ENCODE data around the gene KIF18A.

The KIF18A gene

DNA sequence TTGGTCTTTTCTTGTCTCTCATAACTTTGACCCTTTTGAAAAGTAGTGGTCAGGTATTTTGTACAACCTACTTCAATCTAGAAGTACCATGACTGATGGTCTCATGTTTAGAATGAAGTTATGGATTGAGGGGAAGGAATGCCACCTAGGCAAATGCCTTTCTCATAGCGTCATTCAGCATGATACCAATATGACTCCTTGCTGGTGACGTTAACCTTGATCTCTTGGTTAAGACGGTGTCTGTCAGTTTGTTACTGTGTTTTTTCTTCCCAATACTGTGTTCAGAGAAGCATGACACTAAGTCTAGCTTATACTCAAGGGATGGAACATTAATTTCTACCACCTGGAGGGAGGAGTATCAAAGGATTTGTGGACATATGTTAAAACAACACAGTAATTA lies 130.9 kb downstream of the KIF18A start:
- H3K9me3 Mint-ChIP-seq = no peaks in the 10 kb centered on the region
- no peaks in the 10 kb centered on the region for H3K36me3 Mint-ChIP-seq (ENCODE audit: low read depth)
- H3K27ac Mint-ChIP-seq = no peak overlapping the region
- DNase-seq (no peak), ATAC-seq (no peak)
- H3K4me1 Mint-ChIP-seq = no peaks in the 10 kb centered on the region
- H3K4me3 Mint-ChIP-seq = no peak overlapping the region
- peaks cover 5% of the 10 kb centered on the region for H3K27me3 Mint-ChIP-seq

DNA sequence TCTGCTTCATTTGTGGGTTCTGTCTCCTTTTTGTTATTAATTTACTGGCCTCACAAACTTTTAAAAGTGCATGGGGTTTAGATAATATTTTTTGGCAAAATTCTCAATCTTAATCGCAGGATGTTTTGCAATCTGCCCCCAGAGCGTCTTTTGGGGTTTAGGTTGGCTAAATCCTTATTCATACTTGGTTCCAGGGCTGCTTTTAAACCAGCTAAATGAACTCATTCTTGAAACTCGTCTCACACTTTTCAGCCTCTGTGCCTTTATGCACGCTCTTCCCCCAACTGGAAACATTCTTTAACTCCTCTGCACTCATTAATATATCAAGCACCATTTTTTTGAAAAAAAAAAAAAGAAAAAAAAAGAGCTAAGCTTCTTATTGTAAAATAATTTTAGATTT lies 131.7 kb downstream of the KIF18A start:
- H3K27ac Mint-ChIP-seq = no peak overlapping the region
- H3K4me3 Mint-ChIP-seq = no peak overlapping the region
- no peak for ATAC-seq
- H3K27me3 Mint-ChIP-seq = peaks cover 5% of the 10 kb centered on the region
- H3K4me1 Mint-ChIP-seq = no peaks in the 10 kb centered on the region
- H3K36me3 Mint-ChIP-seq (ENCODE audit: low read depth) = no peaks in the 10 kb centered on the region
- H3K9me3 Mint-ChIP-seq = no peaks in the 10 kb centered on the region
- DNase-seq = no peak

- peaks cover 5% of the 10 kb centered on the region for H3K27me3 Mint-ChIP-seq
- no peak for DNase-seq
- no peak for ATAC-seq
Observed at GRCh38 chr11:27973851-27974536, 134.0 kb downstream of the KIF18A start.

DNA sequence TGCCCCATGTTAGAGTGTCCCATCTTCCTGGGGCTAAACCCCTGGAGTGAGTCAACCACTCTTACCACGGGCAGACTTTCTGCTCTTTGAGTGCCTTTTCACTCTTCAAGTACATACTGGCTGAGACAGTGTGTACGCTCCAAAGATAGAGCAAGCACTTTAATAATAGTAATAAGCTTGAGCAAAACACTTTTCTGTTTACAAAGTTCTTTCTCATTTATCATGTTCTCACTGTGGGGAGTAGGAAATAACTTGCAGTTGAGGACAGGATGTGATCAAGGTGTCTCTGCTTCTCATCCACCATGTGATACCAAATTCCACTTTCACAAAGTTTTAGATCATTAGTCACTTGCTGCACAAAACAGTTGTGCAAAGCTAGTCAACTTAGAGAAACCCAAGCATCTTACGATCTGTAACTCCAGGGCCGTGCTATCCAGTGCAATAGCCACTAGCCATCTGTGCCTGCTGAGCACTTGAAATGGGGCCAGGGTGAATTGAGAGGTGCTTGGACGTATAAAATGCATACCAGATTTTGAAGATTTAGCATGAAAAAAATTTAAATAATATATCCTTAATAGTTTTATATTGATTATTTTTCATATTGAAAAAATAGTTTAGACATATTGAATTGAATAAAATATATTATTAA lies 135.3 kb downstream of the KIF18A start:
- Mint-ChIP-seq H3K9me3 (no peaks in the 10 kb centered on the region), H3K27me3 (peaks cover 3% of the 10 kb centered on the region), H3K4me1 (no peaks in the 10 kb centered on the region), H3K27ac (no peak overlapping the region), H3K36me3 (ENCODE audit: low read depth) (no peaks in the 10 kb centered on the region), H3K4me3 (no peak overlapping the region)
- ATAC-seq (no peak), DNase-seq (no peak)

More at GRCh38 chr11:27973851-27974536, 134.0 kb downstream of the KIF18A start:
- Mint-ChIP-seq H3K9me3 (no peaks in the 10 kb centered on the region), H3K4me1 (no peaks in the 10 kb centered on the region), H3K36me3 (ENCODE audit: low read depth) (no peaks in the 10 kb centered on the region), H3K4me3 (no peak overlapping the region), H3K27ac (no peak overlapping the region)

DNA sequence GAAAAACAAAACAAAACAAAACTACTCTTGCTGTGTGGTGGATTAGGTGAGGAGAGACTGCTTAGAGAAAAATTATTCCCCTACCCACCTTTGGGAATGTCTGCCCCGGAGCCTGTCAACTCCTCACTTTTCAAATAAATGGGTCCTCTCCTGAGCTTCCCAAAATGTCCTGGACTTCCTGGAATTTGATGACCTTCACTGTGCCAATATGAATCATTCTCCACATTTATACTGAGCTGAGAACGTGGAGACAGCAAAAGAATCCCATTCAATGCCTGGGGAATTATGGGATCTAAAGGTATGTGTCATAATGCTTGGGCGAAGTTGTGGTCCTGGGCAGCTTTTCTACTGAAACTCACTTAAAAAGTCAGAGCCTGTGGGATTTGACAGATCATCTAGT lies 136.8 kb downstream of the KIF18A start:
- Mint-ChIP-seq H3K27me3 (no peaks in the 10 kb centered on the region), H3K4me3 (no peak overlapping the region), H3K36me3 (ENCODE audit: low read depth) (no peaks in the 10 kb centered on the region), H3K9me3 (no peaks in the 10 kb centered on the region), H3K4me1 (no peaks in the 10 kb centered on the region), H3K27ac (no peak overlapping the region)
- DNase-seq = no peak
- no peak for ATAC-seq

Measured in activated naive CD8-positive, alpha-beta T cell treated with anti-CD3 and anti-CD28 coated beads, Interleukin-2, amount 50 U/mL, for 24 hours (primary cell).